HCT116 (cell line): Measurements from ENCODE around the gene ADK. TPM values are rescaled to one million over a fixed set of nuclear protein-coding genes. Genes with fewer than 3 reads are reported as not detected.

Experiments used
- ATAC-seq: fragments of 200-7000 bp; cut with Tn5 transposase; 2 replicates; pipeline ENCODE4 v1.9.1; 2020; ENCODE audit warnings: mild to moderate bottlenecking, moderate library complexity
- BruUV-seq: library from RNA; stranded (reverse); fragments of 400-500 nt; replicated peaks from 2 replicates; lab custom pipeline; 2021; lab: Mats Ljungman, UMichigan
- CTCF ChIA-PET: fragments of 300-600 bp; sonication (Branson Sonifier 250); formaldehyde crosslinking; loops from one replicate; lab custom pipeline; 2021; ENCODE audit warnings: antibody characterized with exemption; lab: Charles Lee
- POLR2A ChIA-PET: fragments of 300-600, 350-600 bp; sonication (Branson Sonifier 250); formaldehyde crosslinking; loops from one replicate; lab custom pipeline; 2021; ENCODE audit warnings: antibody characterized with exemption; lab: Charles Lee
- RAD21 ChIA-PET, 2 experiments: fragments of 300-600 bp; sonication (Branson Sonifier 250); formaldehyde crosslinking; loops; one replicate each; lab custom pipeline; 2023; ENCODE audit warnings: low total read pairs in 2 of 2; ENCODE audit not compliant: uncharacterized antibody in 2 of 2, unreplicated experiment in 2 of 2, low non-redundant PET in 1 of 2; lab: Charles Lee
- DNase-seq: peaks from one replicate; pipeline ENCODE4 v3.0.0-alpha.2; 2010; ENCODE audit warnings: low read depth, low spot score
- H2AFZ ChIP-seq: fragments of 200-600 bp; shearing (Covaris generic), sonication (generic); 2 replicates; pipeline ENCODE4 v1.6.1; 2017; ENCODE audit warnings: low read depth, mixed run types, mixed read lengths, antibody characterized with exemption, low read length; ENCODE audit not compliant: poor library complexity, severe bottlenecking
- H3K27ac ChIP-seq: 2 replicates; pipeline ENCODE4 v1.5.1; 2012; ENCODE audit warnings: low read depth, low read length
- H3K27me3 ChIP-seq: fragments of 200-600 bp; sonication (generic); 2 replicates; pipeline ENCODE4 v1.6.1; 2016; ENCODE audit warnings: mixed run types, low read length, mixed read lengths; ENCODE audit not compliant: insufficient read depth
- H3K36me3 ChIP-seq, 2 experiments: fragments of 200-500 bp in 1 of 2; fragments of 200-600 bp in 1 of 2; sonication (Bioruptor generic) in 1 of 2; sonication (generic) in 1 of 2; 2 replicates each; pipeline versions ENCODE4 v1.5.1 to v1.6.1; 2014 to 2016; ENCODE audit warnings: low read length in 2 of 2, inconsistent platforms in 1 of 2, mixed read lengths in 1 of 2, mixed run types in 1 of 2; ENCODE audit not compliant: insufficient read depth in 2 of 2, control insufficient read depth in 1 of 2
- H3K4me1 ChIP-seq, 2 experiments: fragments of 200-600 bp in 1 of 2; sonication (generic) in 1 of 2; 2 replicates each; pipeline versions ENCODE4 v1.5.1 to v1.6.1; 2012 to 2017; ENCODE audit warnings: low read length in 2 of 2, inconsistent platforms in 1 of 2, mild to moderate bottlenecking in 1 of 2, mixed read lengths in 1 of 2, mixed run types in 1 of 2, moderate library complexity in 1 of 2; ENCODE audit not compliant: insufficient read depth in 2 of 2, control insufficient read depth in 1 of 2
- H3K4me2 ChIP-seq: fragments of 200-600 bp; sonication (generic); 2 replicates; pipeline ENCODE4 v1.6.1; 2017; ENCODE audit warnings: mixed run types, low read length, mixed read lengths
- H3K4me3 ChIP-seq, 2 experiments: fragments of 200-600 bp in 1 of 2; sonication (generic) in 1 of 2; replicated peaks in 1 of 2; 2 replicates each; pipeline ENCODE4 v1.5.1; 2011 to 2016; ENCODE audit warnings: low read length in 2 of 2, control low read depth in 1 of 2, low read depth in 1 of 2, mild to moderate bottlenecking in 1 of 2, mixed read lengths in 1 of 2, mixed run types in 1 of 2
- H3K79me2 ChIP-seq: fragments of 200-600 bp; sonication (generic); 2 replicates; pipeline ENCODE4 v1.6.1; 2017; ENCODE audit warnings: mild to moderate bottlenecking, mixed run types, low read length, moderate library complexity, mixed read lengths; ENCODE audit not compliant: insufficient read depth
- H3K9ac ChIP-seq: fragments of 200-600 bp; sonication (generic); 2 replicates; pipeline ENCODE4 v1.6.1; 2016; ENCODE audit warnings: low read length, mixed read lengths
- H3K9me2 ChIP-seq: fragments of 200-600 bp; sonication (generic), shearing (Covaris generic); 2 replicates; pipeline ENCODE4 v1.6.1; 2017; ENCODE audit warnings: mixed run types, mild to moderate bottlenecking, moderate library complexity; ENCODE audit not compliant: insufficient read depth
- H3K9me3 ChIP-seq, 2 experiments: fragments of 200-500 bp in 1 of 2; fragments of 200-600 bp in 1 of 2; sonication (Bioruptor generic) in 1 of 2; sonication (generic) in 1 of 2; 2 replicates each; pipeline ENCODE4 v1.6.1; 2014 to 2017; ENCODE audit warnings: low read length in 2 of 2, mixed read lengths in 2 of 2, inconsistent platforms in 1 of 2, low read depth in 1 of 2, mild to moderate bottlenecking in 1 of 2, mixed run types in 1 of 2, moderate library complexity in 1 of 2; ENCODE audit not compliant: control insufficient read depth in 1 of 2, insufficient read depth in 1 of 2
- H4K20me1 ChIP-seq: fragments of 200-600 bp; sonication (generic), shearing (Covaris generic); 2 replicates; pipeline ENCODE4 v1.6.1; 2017; ENCODE audit warnings: mixed run types, mild to moderate bottlenecking, moderate library complexity; ENCODE audit not compliant: insufficient read depth
- CBX3 ChIP-seq: IDR thresholded peaks from 2 replicates; pipeline ENCODE4 v1.6.1; 2012; ENCODE audit warnings: low read depth
- EGR1 ChIP-seq: IDR thresholded peaks from 2 replicates; pipeline ENCODE4 v1.6.1; 2012; ENCODE audit warnings: low read depth
- ELF1 ChIP-seq: IDR thresholded peaks from 2 replicates; pipeline ENCODE4 v1.6.1; 2012; ENCODE audit warnings: low read depth, borderline replicate concordance
- EZH2 ChIP-seq: fragments of 200-600 bp; sonication (generic); IDR thresholded peaks from 2 replicates; pipeline ENCODE4 v1.6.1; 2017; ENCODE audit warnings: antibody characterized with exemption, mixed run types
- EZH2phosphoT487 ChIP-seq: fragments of 200-600 bp; IDR thresholded peaks from 2 replicates; pipeline ENCODE4 v1.6.1; 2018; ENCODE audit warnings: antibody characterized with exemption, borderline replicate concordance
- FOSL1 ChIP-seq: IDR thresholded peaks from 2 replicates; pipeline ENCODE4 v1.6.1; 2012; ENCODE audit warnings: low read depth
- JUND ChIP-seq: IDR thresholded peaks from 2 replicates; pipeline ENCODE4 v1.6.1; 2012
- POLR2A ChIP-seq: IDR thresholded peaks from 2 replicates; pipeline ENCODE4 v1.7.0; 2011; ENCODE audit warnings: borderline replicate concordance; ENCODE audit not compliant: insufficient read depth, insufficient read length; ENCODE audit errors: extremely low read depth
- POLR2AphosphoS5 ChIP-seq: IDR thresholded peaks from 2 replicates; pipeline ENCODE4 v1.6.1; 2011; ENCODE audit warnings: mild to moderate bottlenecking, low read depth, low read length, moderate library complexity
- RAD21 ChIP-seq: IDR thresholded peaks from 2 replicates; pipeline ENCODE4 v1.6.1; 2012; ENCODE audit warnings: low read depth, mild to moderate bottlenecking
- SP1 ChIP-seq: IDR thresholded peaks from 2 replicates; pipeline ENCODE4 v1.6.1; 2012; ENCODE audit warnings: low read depth
- TCF7L2 ChIP-seq: IDR thresholded peaks from 2 replicates; pipeline ENCODE4 v1.7.0; 2011; ENCODE audit warnings: borderline replicate concordance, inconsistent platforms; ENCODE audit not compliant: insufficient read depth, insufficient read length; ENCODE audit errors: extremely low read depth
- YY1 ChIP-seq: IDR thresholded peaks from 2 replicates; pipeline ENCODE4 v1.6.1; 2011; ENCODE audit warnings: low read length, low read depth, moderate library complexity, mild to moderate bottlenecking; ENCODE audit not compliant: insufficient replicate concordance; ENCODE audit errors: extremely low read depth
- ZFX ChIP-seq: fragments of 450-650 bp; IDR thresholded peaks from 2 replicates; pipeline ENCODE4 v1.6.1; 2017
- ZNF274 ChIP-seq: fragments of 200-500 bp; sonication (Bioruptor generic); IDR thresholded peaks from 2 replicates; pipeline ENCODE4 v1.6.1; 2014; ENCODE audit warnings: mild to moderate bottlenecking, low read depth, low read length, inconsistent platforms
- intact Hi-C: fragments of 100-400 bp; cut with micrococcal nuclease; formaldehyde crosslinking; loops from 2 replicates; pipeline ENCODE4 v1.10.0; 2022
- total RNA-seq: library from RNA; stranded (reverse); gene quantifications from one replicate; pipeline ENCODE4 v1.2.1, GENCODE V29; 2021; ENCODE audit not compliant: unreplicated experiment
- TF ChIP-seq, protein P1 (sequence below): IDR thresholded peaks from 2 replicates; pipeline ENCODE4 v1.6.1; 2011; ENCODE audit warnings: mild to moderate bottlenecking, low read length, moderate library complexity; ENCODE audit not compliant: insufficient replicate concordance; ENCODE audit errors: extremely low read depth
- TF ChIP-seq, protein P2 (sequence below), 3 experiments: fragments of 200-600 bp in 1 of 3; sonication (generic) in 1 of 3; IDR thresholded peaks in 2 of 3; conservative IDR thresholded peaks in 1 of 3; 2 replicates each; pipeline ENCODE4 v1.5.1; 2012 to 2017; ENCODE audit warnings: low read depth in 2 of 3, low read length in 2 of 3, antibody characterized with exemption in 1 of 3, borderline replicate concordance in 1 of 3, control low read depth in 1 of 3, mild to moderate bottlenecking in 1 of 3, mixed read lengths in 1 of 3, mixed run types in 1 of 3, moderate library complexity in 1 of 3; ENCODE audit not compliant: insufficient read depth in 1 of 3
- TF ChIP-seq, protein P3 (sequence below): IDR thresholded peaks from 2 replicates; pipeline ENCODE4 v1.6.1; 2012
- TF ChIP-seq, protein P4 (sequence below): IDR thresholded peaks from 2 replicates; pipeline ENCODE4 v1.6.1; 2012; ENCODE audit warnings: low read depth
- TF ChIP-seq, protein P5 (sequence below): IDR thresholded peaks from 2 replicates; pipeline ENCODE4 v1.6.1; 2012

ADK gene
- total RNA-seq, 1 experiment from 2014 or later: 55.0 TPM

DNA sequence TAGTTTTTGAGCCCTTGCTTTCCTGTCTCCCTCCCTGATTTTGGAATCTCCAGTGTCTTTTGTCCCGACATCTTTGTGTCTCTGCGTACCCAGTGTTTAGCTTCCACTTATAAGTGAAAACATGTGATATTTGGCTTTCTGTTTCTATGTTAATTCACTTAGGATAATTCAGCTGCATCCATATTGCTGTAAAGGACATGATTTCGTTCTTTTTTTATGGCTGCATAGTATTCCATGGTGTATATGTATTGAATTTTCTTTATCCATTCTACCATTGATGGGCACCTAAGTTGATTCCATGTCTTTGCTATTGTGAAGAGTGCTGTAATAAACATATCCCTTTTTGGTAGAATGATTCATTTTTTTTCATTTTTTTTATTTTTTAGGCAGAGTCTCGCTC lies 48.3 kb downstream of the ADK start:
- DNase-seq (no peak), ATAC-seq (no peak)
- peaks cover 2 to 18% of the 10 kb centered on the region in 2 experiments; a peak in 3 of 4 replicates for H3K4me1 ChIP-seq
- CTCF ChIA-PET: no interaction called here
- TF ChIP-seq ELF1 (no peak), EGR1 (no peak), POLR2AphosphoS5 (no peak), ZFX (no peak), RAD21 (no peak), SP1 (no peak), POLR2A (no peak), ZNF274 (no peak), CBX3 (no peak), TCF7L2 (no peak), EZH2 (no peak), YY1 (no peak), JUND (no peak), EZH2phosphoT487 (no peak), FOSL1 (no peak)
- TF ChIP-seq, protein P1, sequence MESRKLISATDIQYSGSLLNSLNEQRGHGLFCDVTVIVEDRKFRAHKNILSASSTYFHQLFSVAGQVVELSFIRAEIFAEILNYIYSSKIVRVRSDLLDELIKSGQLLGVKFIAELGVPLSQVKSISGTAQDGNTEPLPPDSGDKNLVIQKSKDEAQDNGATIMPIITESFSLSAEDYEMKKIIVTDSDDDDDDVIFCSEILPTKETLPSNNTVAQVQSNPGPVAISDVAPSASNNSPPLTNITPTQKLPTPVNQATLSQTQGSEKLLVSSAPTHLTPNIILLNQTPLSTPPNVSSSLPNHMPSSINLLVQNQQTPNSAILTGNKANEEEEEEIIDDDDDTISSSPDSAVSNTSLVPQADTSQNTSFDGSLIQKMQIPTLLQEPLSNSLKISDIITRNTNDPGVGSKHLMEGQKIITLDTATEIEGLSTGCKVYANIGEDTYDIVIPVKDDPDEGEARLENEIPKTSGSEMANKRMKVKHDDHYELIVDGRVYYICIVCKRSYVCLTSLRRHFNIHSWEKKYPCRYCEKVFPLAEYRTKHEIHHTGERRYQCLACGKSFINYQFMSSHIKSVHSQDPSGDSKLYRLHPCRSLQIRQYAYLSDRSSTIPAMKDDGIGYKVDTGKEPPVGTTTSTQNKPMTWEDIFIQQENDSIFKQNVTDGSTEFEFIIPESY: no peak
- TF ChIP-seq, protein P2, sequence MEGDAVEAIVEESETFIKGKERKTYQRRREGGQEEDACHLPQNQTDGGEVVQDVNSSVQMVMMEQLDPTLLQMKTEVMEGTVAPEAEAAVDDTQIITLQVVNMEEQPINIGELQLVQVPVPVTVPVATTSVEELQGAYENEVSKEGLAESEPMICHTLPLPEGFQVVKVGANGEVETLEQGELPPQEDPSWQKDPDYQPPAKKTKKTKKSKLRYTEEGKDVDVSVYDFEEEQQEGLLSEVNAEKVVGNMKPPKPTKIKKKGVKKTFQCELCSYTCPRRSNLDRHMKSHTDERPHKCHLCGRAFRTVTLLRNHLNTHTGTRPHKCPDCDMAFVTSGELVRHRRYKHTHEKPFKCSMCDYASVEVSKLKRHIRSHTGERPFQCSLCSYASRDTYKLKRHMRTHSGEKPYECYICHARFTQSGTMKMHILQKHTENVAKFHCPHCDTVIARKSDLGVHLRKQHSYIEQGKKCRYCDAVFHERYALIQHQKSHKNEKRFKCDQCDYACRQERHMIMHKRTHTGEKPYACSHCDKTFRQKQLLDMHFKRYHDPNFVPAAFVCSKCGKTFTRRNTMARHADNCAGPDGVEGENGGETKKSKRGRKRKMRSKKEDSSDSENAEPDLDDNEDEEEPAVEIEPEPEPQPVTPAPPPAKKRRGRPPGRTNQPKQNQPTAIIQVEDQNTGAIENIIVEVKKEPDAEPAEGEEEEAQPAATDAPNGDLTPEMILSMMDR (IDR thresholded peaks at IDR 0.05 in 2 of 3, conservative IDR thresholded peaks at IDR 0.05 in 1 of 3; ENCODE audit: borderline replicate concordance in 1 of 3, insufficient read depth in 1 of 3, low read depth in 2 of 3, low read length in 2 of 3): no peak
- TF ChIP-seq, protein P3, sequence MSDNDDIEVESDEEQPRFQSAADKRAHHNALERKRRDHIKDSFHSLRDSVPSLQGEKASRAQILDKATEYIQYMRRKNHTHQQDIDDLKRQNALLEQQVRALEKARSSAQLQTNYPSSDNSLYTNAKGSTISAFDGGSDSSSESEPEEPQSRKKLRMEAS: no peak
- TF ChIP-seq, protein P4, sequence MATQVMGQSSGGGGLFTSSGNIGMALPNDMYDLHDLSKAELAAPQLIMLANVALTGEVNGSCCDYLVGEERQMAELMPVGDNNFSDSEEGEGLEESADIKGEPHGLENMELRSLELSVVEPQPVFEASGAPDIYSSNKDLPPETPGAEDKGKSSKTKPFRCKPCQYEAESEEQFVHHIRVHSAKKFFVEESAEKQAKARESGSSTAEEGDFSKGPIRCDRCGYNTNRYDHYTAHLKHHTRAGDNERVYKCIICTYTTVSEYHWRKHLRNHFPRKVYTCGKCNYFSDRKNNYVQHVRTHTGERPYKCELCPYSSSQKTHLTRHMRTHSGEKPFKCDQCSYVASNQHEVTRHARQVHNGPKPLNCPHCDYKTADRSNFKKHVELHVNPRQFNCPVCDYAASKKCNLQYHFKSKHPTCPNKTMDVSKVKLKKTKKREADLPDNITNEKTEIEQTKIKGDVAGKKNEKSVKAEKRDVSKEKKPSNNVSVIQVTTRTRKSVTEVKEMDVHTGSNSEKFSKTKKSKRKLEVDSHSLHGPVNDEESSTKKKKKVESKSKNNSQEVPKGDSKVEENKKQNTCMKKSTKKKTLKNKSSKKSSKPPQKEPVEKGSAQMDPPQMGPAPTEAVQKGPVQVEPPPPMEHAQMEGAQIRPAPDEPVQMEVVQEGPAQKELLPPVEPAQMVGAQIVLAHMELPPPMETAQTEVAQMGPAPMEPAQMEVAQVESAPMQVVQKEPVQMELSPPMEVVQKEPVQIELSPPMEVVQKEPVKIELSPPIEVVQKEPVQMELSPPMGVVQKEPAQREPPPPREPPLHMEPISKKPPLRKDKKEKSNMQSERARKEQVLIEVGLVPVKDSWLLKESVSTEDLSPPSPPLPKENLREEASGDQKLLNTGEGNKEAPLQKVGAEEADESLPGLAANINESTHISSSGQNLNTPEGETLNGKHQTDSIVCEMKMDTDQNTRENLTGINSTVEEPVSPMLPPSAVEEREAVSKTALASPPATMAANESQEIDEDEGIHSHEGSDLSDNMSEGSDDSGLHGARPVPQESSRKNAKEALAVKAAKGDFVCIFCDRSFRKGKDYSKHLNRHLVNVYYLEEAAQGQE: no peak
- TF ChIP-seq, protein P5, sequence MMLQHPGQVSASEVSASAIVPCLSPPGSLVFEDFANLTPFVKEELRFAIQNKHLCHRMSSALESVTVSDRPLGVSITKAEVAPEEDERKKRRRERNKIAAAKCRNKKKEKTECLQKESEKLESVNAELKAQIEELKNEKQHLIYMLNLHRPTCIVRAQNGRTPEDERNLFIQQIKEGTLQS: no peak
- no peaks in the 10 kb centered on the region for H3K36me3 ChIP-seq
- no peak overlapping the region for H2AFZ ChIP-seq
- H3K9me2 ChIP-seq: no peaks in the 10 kb centered on the region
- intact Hi-C loops: no loop called here
- H4K20me1 ChIP-seq: no peaks in the 10 kb centered on the region; the same call in 1 of the 2 replicates
- H3K9me3 ChIP-seq: no peaks in the 10 kb centered on the region
- H3K27me3 ChIP-seq: no peaks in the 10 kb centered on the region
- H3K27ac ChIP-seq: no peak overlapping the region
- no peak overlapping the region for H3K4me3 ChIP-seq
- no TSS peak for BruUV-seq
- POLR2A ChIA-PET: interaction anchor here (0.8 kb wide), 1 partner anchor 42 kb away, joined by 3 read pairs; no protein-coding TSS in a partner anchor
- H3K9ac ChIP-seq: no peak overlapping the region
- H3K79me2 ChIP-seq: peaks cover 72% of the 10 kb centered on the region
- H3K4me2 ChIP-seq: no peak overlapping the region
- RAD21 ChIA-PET: no interaction called here
